OCI-LY3 (cell line): ENCODE results near the gene HOXD3.

Experiments
- H2AFZ ChIP-seq: fragments of 200-600, 300-600 bp; shearing (Covaris generic); 2 replicates; pipeline ENCODE4 v1.6.0; 2014; ENCODE audit warnings: antibody characterized with exemption, low read depth, low read length
- H3K27ac ChIP-seq: fragments of 200-600, 300-600 bp; sonication (generic); 2 replicates; pipeline ENCODE4 v1.5.1; 2014; ENCODE audit warnings: mild to moderate bottlenecking, low read length, moderate library complexity, mixed read lengths
- H3K27me3 ChIP-seq: fragments of 200-600, 300-600 bp; sonication (generic); 2 replicates; pipeline ENCODE4 v1.6.1; 2014; ENCODE audit warnings: low read depth, low read length, mixed read lengths
- H3K36me3 ChIP-seq: fragments of 200-600, 300-600 bp; sonication (generic); replicated peaks from 2 replicates; pipeline ENCODE3; 2014; ENCODE audit warnings: low read depth, low read length, mixed read lengths
- H3K4me1 ChIP-seq: fragments of 300-600, 200-600 bp; sonication (generic); 2 replicates; pipeline ENCODE4 v1.6.1; 2014; ENCODE audit warnings: low read length, mixed read lengths
- H3K4me2 ChIP-seq: fragments of 200-600, 300-600 bp; sonication (generic); 2 replicates; pipeline ENCODE4 v1.6.1; 2014; ENCODE audit warnings: low read length, mixed read lengths
- H3K4me3 ChIP-seq: fragments of 300-600, 200-600 bp; sonication (generic); 2 replicates; pipeline ENCODE4 v1.5.1; 2014; ENCODE audit warnings: antibody characterized with exemption, mild to moderate bottlenecking, low read length, moderate library complexity
- H3K79me2 ChIP-seq: fragments of 300-600, 200-600 bp; shearing (Covaris generic); 2 replicates; pipeline ENCODE4 v1.6.1; 2014; ENCODE audit warnings: mild to moderate bottlenecking, low read length, mixed read lengths
- H3K9ac ChIP-seq: fragments of 300-600, 200-600 bp; shearing (Covaris generic); 2 replicates; pipeline ENCODE4 v1.6.0; 2014; ENCODE audit warnings: mild to moderate bottlenecking, low read length, moderate library complexity
- H3K9me3 ChIP-seq: fragments of 200-600, 300-600 bp; shearing (Covaris generic); 2 replicates; pipeline ENCODE4 v1.6.1; 2014; ENCODE audit warnings: low read length, mixed read lengths; ENCODE audit not compliant: insufficient read depth
- H4K20me1 ChIP-seq: fragments of 200-600, 300-600 bp; sonication (generic); 2 replicates; pipeline ENCODE4 v1.6.1; 2016; ENCODE audit warnings: low read length, mixed read lengths; ENCODE audit not compliant: insufficient read depth
- EZH2phosphoT487 ChIP-seq: fragments of 200-600 bp; shearing (Covaris generic); IDR thresholded peaks from 2 replicates; pipeline ENCODE4 v1.6.1; 2018; ENCODE audit warnings: antibody characterized with exemption, mixed run types, low read depth
- TF ChIP-seq, protein P1 (sequence below): fragments of 200-600, 300-600 bp; sonication (generic); IDR thresholded peaks from 2 replicates; pipeline ENCODE4 v1.5.1; 2014; ENCODE audit warnings: antibody characterized with exemption, low read length, low read depth

Gene HOXD3

DNA sequence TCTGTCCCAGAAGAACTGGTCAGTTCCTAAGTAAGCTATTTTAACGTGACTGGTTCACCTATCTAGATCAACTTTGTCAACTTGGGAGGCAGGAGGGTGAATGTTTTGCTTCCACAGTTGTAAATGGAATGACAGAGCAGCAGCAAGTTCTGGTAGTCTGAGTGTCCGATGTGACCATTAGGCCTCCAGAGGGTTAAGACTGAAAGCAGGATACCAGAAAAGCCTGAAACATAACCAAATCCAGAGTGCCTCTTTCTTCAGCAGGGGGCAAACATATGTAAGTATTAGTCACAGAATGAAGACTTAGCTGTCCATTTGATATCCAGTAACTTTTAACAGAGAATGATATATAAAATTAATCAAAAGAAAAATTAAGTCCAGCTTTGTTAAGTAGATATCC is 9.2 kb downstream of the HOXD3 start:
- no peaks in the 10 kb centered on the region for H3K79me2 ChIP-seq
- no peaks in the 10 kb centered on the region for H3K36me3 ChIP-seq
- no peak overlapping the region for H3K9ac ChIP-seq
- no peaks in the 10 kb centered on the region for H3K9me3 ChIP-seq
- H4K20me1 ChIP-seq, result no peaks in the 10 kb centered on the region
- H3K27ac ChIP-seq, result no peak overlapping the region
- no peaks in the 10 kb centered on the region for H3K4me1 ChIP-seq
- peaks cover 3% of the 10 kb centered on the region; the same call in 1 of the 2 replicates for H3K27me3 ChIP-seq
- H3K4me2 ChIP-seq, result no peak overlapping the region
- no peak overlapping the region for H2AFZ ChIP-seq
- TF ChIP-seq, protein P1, sequence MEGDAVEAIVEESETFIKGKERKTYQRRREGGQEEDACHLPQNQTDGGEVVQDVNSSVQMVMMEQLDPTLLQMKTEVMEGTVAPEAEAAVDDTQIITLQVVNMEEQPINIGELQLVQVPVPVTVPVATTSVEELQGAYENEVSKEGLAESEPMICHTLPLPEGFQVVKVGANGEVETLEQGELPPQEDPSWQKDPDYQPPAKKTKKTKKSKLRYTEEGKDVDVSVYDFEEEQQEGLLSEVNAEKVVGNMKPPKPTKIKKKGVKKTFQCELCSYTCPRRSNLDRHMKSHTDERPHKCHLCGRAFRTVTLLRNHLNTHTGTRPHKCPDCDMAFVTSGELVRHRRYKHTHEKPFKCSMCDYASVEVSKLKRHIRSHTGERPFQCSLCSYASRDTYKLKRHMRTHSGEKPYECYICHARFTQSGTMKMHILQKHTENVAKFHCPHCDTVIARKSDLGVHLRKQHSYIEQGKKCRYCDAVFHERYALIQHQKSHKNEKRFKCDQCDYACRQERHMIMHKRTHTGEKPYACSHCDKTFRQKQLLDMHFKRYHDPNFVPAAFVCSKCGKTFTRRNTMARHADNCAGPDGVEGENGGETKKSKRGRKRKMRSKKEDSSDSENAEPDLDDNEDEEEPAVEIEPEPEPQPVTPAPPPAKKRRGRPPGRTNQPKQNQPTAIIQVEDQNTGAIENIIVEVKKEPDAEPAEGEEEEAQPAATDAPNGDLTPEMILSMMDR, result no peak
- TF ChIP-seq EZH2phosphoT487, result no peak
- no peak overlapping the region for H3K4me3 ChIP-seq

DNA sequence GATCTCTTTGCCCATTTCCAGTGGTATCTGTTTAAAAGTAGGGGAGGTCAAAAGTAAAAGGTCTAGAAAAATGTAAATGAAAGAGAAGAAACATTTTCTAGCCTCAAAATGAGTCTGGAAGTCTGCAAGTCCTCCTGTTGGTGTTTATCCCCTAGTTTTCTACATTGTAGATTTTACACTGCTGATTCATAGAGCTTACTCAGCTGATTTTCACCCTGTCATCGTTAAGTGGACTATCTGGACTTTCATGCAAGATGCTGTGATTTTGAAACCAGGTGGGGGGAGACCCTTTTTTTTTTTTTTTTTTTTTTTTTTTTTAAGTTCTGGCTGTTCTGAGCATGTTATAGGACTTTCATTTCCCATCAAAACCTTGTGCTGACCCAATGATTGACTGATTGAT is 10.3 kb downstream of the HOXD3 start:
- no peaks in the 10 kb centered on the region for H3K9me3 ChIP-seq
- no peak overlapping the region for H3K27ac ChIP-seq
- H3K27me3 ChIP-seq, result peaks cover 3% of the 10 kb centered on the region; the same call in 1 of the 2 replicates
- H3K4me3 ChIP-seq, result no peak overlapping the region
- H3K79me2 ChIP-seq, result no peaks in the 10 kb centered on the region
- H3K36me3 ChIP-seq, result no peaks in the 10 kb centered on the region
- TF ChIP-seq, protein P1, result no peak
- TF ChIP-seq EZH2phosphoT487, result no peak
- no peak overlapping the region for H2AFZ ChIP-seq
- H3K9ac ChIP-seq, result no peak overlapping the region
- H3K4me2 ChIP-seq, result no peak overlapping the region
- no peaks in the 10 kb centered on the region for H4K20me1 ChIP-seq
- no peaks in the 10 kb centered on the region for H3K4me1 ChIP-seq

DNA sequence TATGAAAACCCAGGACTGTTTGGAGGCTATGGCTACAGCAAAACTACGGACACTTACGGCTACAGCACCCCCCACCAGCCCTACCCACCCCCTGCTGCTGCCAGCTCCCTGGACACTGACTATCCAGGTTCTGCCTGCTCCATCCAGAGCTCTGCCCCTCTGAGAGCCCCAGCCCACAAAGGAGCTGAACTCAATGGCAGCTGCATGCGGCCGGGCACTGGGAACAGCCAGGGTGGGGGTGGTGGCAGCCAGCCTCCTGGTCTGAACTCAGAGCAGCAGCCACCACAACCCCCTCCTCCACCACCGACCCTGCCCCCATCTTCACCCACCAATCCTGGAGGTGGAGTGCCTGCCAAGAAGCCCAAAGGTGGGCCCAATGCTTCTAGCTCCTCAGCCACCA is 12.1 kb downstream of the HOXD3 start:
- no peak overlapping the region for H3K4me2 ChIP-seq
- H3K27ac ChIP-seq, result no peak overlapping the region
- H3K9ac ChIP-seq, result no peak overlapping the region
- no peaks in the 10 kb centered on the region for H4K20me1 ChIP-seq
- peaks cover 3% of the 10 kb centered on the region; the same call in 1 of the 2 replicates for H3K27me3 ChIP-seq
- H2AFZ ChIP-seq, result no peak overlapping the region
- H3K9me3 ChIP-seq, result no peaks in the 10 kb centered on the region
- H3K4me1 ChIP-seq, result no peaks in the 10 kb centered on the region
- no peaks in the 10 kb centered on the region for H3K36me3 ChIP-seq
- H3K4me3 ChIP-seq, result no peak overlapping the region
- TF ChIP-seq, protein P1, result no peak
- TF ChIP-seq EZH2phosphoT487, result no peak
- no peaks in the 10 kb centered on the region for H3K79me2 ChIP-seq

DNA sequence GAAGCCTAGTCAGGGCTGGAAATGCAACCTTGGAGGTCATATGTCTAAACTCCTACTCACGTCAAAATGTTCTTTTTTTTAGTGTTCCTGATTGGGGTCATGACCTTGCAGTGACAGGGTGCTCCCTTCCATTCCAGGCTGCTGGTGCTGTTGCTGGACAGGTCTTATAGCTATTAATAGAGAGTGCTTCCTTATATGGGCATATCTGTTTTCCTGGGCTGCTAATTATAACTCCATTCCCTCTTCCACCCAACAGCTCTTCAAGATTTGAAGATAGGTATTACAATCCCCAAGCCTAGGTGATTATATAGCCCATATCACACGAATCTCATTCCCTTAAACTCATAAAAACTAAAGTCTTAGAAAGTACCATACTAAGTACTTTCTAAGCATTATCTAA is 12.6 kb downstream of the HOXD3 start:
- no peaks in the 10 kb centered on the region for H4K20me1 ChIP-seq
- peaks cover 3% of the 10 kb centered on the region; the same call in 1 of the 2 replicates for H3K27me3 ChIP-seq
- H3K27ac ChIP-seq, result no peak overlapping the region
- no peaks in the 10 kb centered on the region for H3K79me2 ChIP-seq
- H3K9me3 ChIP-seq, result no peaks in the 10 kb centered on the region
- H3K36me3 ChIP-seq, result no peaks in the 10 kb centered on the region
- TF ChIP-seq EZH2phosphoT487, result no peak
- TF ChIP-seq, protein P1, result no peak
- H3K4me2 ChIP-seq, result no peak overlapping the region
- no peak overlapping the region for H2AFZ ChIP-seq
- H3K9ac ChIP-seq, result no peak overlapping the region
- H3K4me1 ChIP-seq, result no peaks in the 10 kb centered on the region
- H3K4me3 ChIP-seq, result no peak overlapping the region
